Neural cell (in vitro differentiated cells): ENCODE measurements around the gene HEATR5A.

Source experiments
- CTCF ChIP-seq: fragments of 450-650 bp; IDR thresholded peaks from 2 replicates; pipeline ENCODE4 v1.5.1; 2014; ENCODE audit warnings: antibody characterized with exemption, mild to moderate bottlenecking, moderate library complexity; ENCODE audit not compliant: poor library complexity, severe bottlenecking
- EZH2 ChIP-seq: fragments of 200-600, 300-800 bp; shearing (Covaris generic), sonication (generic); IDR thresholded peaks from 2 replicates; pipeline ENCODE4 v1.6.1; 2014; ENCODE audit warnings: antibody characterized with exemption, low read length, borderline replicate concordance, mild to moderate bottlenecking; ENCODE audit not compliant: insufficient read depth, poor library complexity, severe bottlenecking
- POLR2AphosphoS5 ChIP-seq: IDR thresholded peaks from 2 replicates; pipeline ENCODE4 v1.6.1; 2012
- RAD21 ChIP-seq: fragments of 450-650 bp; conservative IDR thresholded peaks from 2 replicates; pipeline ENCODE4 v1.6.1; 2014; ENCODE audit warnings: antibody characterized with exemption, mild to moderate bottlenecking, moderate library complexity
- REST ChIP-seq: IDR thresholded peaks from 2 replicates; pipeline ENCODE4 v1.6.1; 2012; ENCODE audit warnings: borderline replicate concordance
- TAF1 ChIP-seq: IDR thresholded peaks from 2 replicates; pipeline ENCODE4 v1.6.1; 2012; ENCODE audit warnings: low read depth

- TF ChIP-seq CTCF, result no peak
- no peak for TF ChIP-seq TAF1
- no peak for TF ChIP-seq RAD21
- TF ChIP-seq REST, result no peak
- TF ChIP-seq POLR2AphosphoS5, result no peak
- no peak for TF ChIP-seq EZH2
These were observed 175.7 kb downstream of the HEATR5A start for GRCh38 chr14:31244626-31245025.
